ENCODE data around the gene MYRIP.

GRCh38 chr3:40128166-40128565 is 318.8 kb downstream of the MYRIP start:
- TF ChIP-seq CTCF (conservative IDR thresholded peaks at IDR 0.05; ENCODE audit: low read depth, low read length) = no peak
- TF ChIP-seq EZH2phosphoT487 (IDR thresholded peaks at IDR 0.05; ENCODE audit: borderline replicate concordance, low read length) = no peak
